ENCODE results near the gene TMEM250. TPM values are rescaled to one million over a fixed set of nuclear protein-coding genes. Genes with fewer than 3 reads are reported as not detected.

The TMEM250 gene
- total and polyA plus RNA-seq, 4 donors, result 6.7 to 19.5 (median 17.2) TPM

DNA sequence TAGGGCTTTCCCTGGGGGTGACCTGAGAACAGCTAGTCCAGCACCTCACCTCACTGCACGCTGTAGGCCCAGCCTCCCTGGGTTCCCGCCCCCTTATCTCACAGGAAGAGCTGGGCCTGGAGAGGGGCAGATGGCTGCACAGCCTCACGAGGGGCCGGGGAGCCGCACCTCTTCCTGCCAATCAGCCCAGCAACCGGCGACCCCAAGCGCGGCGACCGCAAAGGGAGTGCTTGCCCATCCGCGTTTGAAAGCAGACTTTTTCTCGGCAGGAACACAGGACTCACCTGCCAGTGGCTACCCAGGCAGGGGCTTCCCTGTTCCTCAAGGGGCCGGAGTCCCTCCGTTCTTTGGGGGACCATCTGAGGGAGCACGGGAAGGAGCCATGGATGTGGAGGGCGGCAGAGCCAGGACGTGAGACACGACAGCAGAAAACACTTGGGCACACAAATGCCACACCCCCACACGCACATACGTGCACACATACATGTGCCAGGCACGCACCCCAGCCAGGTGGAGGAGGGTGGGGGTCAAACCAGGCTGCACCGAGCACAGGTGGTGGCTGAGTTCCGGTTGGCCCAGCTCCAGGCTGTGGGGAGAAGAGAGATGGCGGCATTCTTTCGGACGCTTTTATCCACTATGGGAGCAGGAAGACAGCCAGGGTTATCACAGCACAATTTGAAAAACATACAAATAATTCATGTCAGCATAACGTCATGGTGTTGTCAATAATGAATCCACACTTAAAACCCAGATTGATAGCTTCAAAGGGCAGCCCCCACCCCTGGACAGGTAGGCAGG is 11.3 kb downstream of the TMEM250 start:
- H3K36me3 ChIP-seq (ENCODE audit: control insufficient read depth in 4 of 4, insufficient read depth in 3 of 4, low read depth in 1 of 4, low read length in 3 of 4), result no peaks in the 10 kb centered on the region
- H3K4me1 ChIP-seq (ENCODE audit: control insufficient read depth in 4 of 4, insufficient read depth in 4 of 4, low read length in 3 of 4), result peaks cover 12 to 25% (median 17%) of the 10 kb centered on the region in 4 donors
- 64% methylated on average over 29 of the region's 29 CpGs for WGBS
- H3K27ac ChIP-seq (ENCODE audit: low read depth in 1 of 2, low read length in 2 of 2), result no peak overlapping the region
- no peaks in the 10 kb centered on the region for H3K9me3 ChIP-seq (ENCODE audit: control insufficient read depth in 4 of 4, low read length in 3 of 4)
- no peak overlapping the region for H3K9ac ChIP-seq (ENCODE audit: low read depth in 1 of 2, low read length in 2 of 2)
- H3K4me3 ChIP-seq (ENCODE audit: low read depth in 1 of 3, low read length in 3 of 3), result no peak overlapping the region
- no peak for DNase-seq (ENCODE audit: low spot score)
- H3K27me3 ChIP-seq (ENCODE audit: control insufficient read depth in 4 of 4, insufficient read depth in 4 of 4, low read length in 3 of 4), result no peaks in the 10 kb centered on the region
- TF ChIP-seq, protein P1, sequence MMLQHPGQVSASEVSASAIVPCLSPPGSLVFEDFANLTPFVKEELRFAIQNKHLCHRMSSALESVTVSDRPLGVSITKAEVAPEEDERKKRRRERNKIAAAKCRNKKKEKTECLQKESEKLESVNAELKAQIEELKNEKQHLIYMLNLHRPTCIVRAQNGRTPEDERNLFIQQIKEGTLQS (IDR thresholded peaks at IDR 0.05), result no peak
- TF ChIP-seq RAD21 (IDR thresholded peaks at IDR 0.05) (no peak), FOXA1 (IDR thresholded peaks at IDR 0.05) (no peak), FOXA2 (IDR thresholded peaks at IDR 0.05) (no peak), HNF4G (IDR thresholded peaks at IDR 0.05) (no peak), NR2F2 (IDR thresholded peaks at IDR 0.05) (no peak), SP1 (IDR thresholded peaks at IDR 0.05) (no peak), RXRA (IDR thresholded peaks at IDR 0.05) (no peak), JUND (IDR thresholded peaks at IDR 0.05) (no peak), GABPA (IDR thresholded peaks at IDR 0.05 in 1 of 2, conservative IDR thresholded peaks at IDR 0.05 in 1 of 2) (no peak), HNF4A (conservative IDR thresholded peaks at IDR 0.05) (no peak), EGR1 (IDR thresholded peaks at IDR 0.05; ENCODE audit: low read depth in 2 of 2) (no peak), TAF1 (conservative IDR thresholded peaks at IDR 0.05) (no peak)
- TF ChIP-seq, protein P2, sequence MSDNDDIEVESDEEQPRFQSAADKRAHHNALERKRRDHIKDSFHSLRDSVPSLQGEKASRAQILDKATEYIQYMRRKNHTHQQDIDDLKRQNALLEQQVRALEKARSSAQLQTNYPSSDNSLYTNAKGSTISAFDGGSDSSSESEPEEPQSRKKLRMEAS (IDR thresholded peaks at IDR 0.05), result no peak
- TF ChIP-seq, protein P3, sequence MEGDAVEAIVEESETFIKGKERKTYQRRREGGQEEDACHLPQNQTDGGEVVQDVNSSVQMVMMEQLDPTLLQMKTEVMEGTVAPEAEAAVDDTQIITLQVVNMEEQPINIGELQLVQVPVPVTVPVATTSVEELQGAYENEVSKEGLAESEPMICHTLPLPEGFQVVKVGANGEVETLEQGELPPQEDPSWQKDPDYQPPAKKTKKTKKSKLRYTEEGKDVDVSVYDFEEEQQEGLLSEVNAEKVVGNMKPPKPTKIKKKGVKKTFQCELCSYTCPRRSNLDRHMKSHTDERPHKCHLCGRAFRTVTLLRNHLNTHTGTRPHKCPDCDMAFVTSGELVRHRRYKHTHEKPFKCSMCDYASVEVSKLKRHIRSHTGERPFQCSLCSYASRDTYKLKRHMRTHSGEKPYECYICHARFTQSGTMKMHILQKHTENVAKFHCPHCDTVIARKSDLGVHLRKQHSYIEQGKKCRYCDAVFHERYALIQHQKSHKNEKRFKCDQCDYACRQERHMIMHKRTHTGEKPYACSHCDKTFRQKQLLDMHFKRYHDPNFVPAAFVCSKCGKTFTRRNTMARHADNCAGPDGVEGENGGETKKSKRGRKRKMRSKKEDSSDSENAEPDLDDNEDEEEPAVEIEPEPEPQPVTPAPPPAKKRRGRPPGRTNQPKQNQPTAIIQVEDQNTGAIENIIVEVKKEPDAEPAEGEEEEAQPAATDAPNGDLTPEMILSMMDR (IDR thresholded peaks at IDR 0.05; ENCODE audit: low read depth, low read length, missing input control), result no peak
- TF ChIP-seq, protein P4, sequence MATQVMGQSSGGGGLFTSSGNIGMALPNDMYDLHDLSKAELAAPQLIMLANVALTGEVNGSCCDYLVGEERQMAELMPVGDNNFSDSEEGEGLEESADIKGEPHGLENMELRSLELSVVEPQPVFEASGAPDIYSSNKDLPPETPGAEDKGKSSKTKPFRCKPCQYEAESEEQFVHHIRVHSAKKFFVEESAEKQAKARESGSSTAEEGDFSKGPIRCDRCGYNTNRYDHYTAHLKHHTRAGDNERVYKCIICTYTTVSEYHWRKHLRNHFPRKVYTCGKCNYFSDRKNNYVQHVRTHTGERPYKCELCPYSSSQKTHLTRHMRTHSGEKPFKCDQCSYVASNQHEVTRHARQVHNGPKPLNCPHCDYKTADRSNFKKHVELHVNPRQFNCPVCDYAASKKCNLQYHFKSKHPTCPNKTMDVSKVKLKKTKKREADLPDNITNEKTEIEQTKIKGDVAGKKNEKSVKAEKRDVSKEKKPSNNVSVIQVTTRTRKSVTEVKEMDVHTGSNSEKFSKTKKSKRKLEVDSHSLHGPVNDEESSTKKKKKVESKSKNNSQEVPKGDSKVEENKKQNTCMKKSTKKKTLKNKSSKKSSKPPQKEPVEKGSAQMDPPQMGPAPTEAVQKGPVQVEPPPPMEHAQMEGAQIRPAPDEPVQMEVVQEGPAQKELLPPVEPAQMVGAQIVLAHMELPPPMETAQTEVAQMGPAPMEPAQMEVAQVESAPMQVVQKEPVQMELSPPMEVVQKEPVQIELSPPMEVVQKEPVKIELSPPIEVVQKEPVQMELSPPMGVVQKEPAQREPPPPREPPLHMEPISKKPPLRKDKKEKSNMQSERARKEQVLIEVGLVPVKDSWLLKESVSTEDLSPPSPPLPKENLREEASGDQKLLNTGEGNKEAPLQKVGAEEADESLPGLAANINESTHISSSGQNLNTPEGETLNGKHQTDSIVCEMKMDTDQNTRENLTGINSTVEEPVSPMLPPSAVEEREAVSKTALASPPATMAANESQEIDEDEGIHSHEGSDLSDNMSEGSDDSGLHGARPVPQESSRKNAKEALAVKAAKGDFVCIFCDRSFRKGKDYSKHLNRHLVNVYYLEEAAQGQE (IDR thresholded peaks at IDR 0.05), result no peak
- TF ChIP-seq, protein P5, sequence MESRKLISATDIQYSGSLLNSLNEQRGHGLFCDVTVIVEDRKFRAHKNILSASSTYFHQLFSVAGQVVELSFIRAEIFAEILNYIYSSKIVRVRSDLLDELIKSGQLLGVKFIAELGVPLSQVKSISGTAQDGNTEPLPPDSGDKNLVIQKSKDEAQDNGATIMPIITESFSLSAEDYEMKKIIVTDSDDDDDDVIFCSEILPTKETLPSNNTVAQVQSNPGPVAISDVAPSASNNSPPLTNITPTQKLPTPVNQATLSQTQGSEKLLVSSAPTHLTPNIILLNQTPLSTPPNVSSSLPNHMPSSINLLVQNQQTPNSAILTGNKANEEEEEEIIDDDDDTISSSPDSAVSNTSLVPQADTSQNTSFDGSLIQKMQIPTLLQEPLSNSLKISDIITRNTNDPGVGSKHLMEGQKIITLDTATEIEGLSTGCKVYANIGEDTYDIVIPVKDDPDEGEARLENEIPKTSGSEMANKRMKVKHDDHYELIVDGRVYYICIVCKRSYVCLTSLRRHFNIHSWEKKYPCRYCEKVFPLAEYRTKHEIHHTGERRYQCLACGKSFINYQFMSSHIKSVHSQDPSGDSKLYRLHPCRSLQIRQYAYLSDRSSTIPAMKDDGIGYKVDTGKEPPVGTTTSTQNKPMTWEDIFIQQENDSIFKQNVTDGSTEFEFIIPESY (IDR thresholded peaks at IDR 0.05), result no peak

Measured in liver (tissue), 9 donors.